Daoy (cell line): ENCODE results near the gene TMEM178A. TPM values are rescaled to one million over a fixed set of nuclear protein-coding genes. Genes with fewer than 3 reads are reported as not detected.
"Not testable (repeated sequence)": the region's sequence is repeated elsewhere in the genome, so short reads cannot be mapped to it uniquely, and the experiment has no call there.

ENCODE experiments used
- DNase-seq: peaks from one replicate; pipeline ENCODE4 v3.0.0-alpha.2; 2015; ENCODE audit warnings: low read depth
- total RNA-seq: library from RNA; depleted of rRNA; stranded (reverse); fragments of >200 nt; shearing (Covaris generic); gene quantifications from 2 replicates; pipeline ENCODE4 v1.2.3, GENCODE V29; 2014; rRNA removed

Gene TMEM178A
- total RNA-seq: 1.3 and 1.4 TPM in 2 replicates

GRCh38 chr2:39665811-39666490 lies at the start of gene TMEM178A:
TSS of gene TMEM178A (plus strand) at chr2:39665917. CDS start at chr2:39665975, 58 bp downstream.
- peak; percentile 35 for DNase-seq

GRCh38 chr2:39618236-39618635 lies 47.5 kb upstream of the TMEM178A start:
- no peak for DNase-seq

GRCh38 chr2:39618736-39619135 lies 47.0 kb upstream of the TMEM178A start:
- DNase-seq: no peak

DNA sequence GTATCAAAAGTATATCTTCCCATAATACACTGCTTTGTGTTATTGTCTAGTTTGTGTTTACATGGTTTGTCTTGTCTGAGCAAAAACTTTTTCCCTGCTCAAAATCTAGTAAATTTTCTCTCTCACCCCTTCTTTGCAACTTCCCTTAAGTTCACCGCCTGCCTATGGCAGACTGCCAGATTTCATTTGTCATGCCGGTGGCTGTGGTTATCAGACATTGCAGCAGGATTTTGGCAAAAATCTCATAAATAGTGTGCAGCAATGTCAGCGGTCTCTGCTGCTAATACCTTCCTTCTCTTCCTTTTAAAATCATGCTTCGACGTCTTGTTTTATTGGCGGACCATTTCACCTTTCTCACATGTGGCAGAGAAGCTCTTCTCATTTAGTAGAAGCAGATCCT lies 45.6 kb upstream of the TMEM178A start:
- peak; percentile 86 for DNase-seq

DNA sequence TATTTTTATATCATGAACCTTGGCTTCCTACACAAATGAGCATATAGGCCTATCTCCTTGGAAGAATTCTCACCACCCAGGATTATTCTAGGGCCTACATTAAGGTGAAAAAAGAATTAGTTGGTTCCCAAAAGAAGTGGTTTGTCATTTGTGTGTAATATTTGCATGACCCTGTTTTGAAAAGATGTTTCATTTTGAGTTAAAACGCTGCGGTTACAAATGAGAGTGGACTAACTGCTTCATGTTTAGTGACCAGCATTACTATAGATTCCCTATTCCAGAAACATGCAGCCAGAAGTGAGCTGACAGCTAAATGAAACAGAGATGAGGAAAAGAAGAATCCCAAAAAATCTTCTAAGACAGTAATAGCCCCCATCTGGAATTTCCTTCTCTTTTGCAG lies 44.1 kb upstream of the TMEM178A start:
- no peak for DNase-seq

DNA sequence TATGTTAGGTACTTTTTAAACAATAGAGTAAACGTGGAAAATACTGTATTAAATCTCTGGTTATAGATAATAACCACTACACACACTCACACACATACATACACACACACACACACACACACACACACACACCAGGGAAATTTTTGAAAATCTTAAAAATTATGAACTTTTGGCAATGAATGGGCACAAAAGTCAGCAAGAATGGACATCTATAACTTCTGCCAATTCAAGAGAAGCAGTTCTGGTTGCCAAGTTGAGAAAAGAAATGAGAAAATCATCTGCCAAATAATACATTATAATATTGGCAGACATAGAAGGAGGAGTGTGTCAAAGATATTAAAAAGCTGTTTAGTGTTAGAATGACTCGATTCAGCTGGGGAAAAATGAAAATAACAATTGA lies 42.9 kb upstream of the TMEM178A start:
- DNase-seq: no peak

DNA sequence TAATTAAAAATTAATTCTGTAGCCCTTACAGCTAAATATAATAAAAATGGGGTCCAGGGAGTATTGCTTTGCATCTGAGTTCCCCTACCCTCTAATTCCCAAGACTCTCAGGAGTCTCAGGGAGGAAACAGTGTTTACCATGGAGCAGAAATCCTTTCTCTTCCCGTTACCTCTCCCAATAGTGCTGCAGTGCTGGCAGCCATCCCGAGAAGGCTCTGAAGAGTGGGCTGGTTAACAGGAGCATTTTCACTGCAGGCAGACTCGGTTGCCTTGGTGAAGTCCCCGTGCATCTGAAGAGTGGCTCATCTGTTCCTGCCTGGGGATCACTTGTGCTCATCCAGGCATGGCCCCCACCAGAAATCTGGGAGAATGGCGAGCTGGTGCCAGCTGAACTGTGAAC lies 41.8 kb upstream of the TMEM178A start:
- DNase-seq: no peak

GRCh38 chr2:39625193-39625926 lies 40.4 kb upstream of the TMEM178A start:
- no peak for DNase-seq

GRCh38 chr2:39625927-39626270 lies 39.8 kb upstream of the TMEM178A start:
- no peak for DNase-seq

DNA sequence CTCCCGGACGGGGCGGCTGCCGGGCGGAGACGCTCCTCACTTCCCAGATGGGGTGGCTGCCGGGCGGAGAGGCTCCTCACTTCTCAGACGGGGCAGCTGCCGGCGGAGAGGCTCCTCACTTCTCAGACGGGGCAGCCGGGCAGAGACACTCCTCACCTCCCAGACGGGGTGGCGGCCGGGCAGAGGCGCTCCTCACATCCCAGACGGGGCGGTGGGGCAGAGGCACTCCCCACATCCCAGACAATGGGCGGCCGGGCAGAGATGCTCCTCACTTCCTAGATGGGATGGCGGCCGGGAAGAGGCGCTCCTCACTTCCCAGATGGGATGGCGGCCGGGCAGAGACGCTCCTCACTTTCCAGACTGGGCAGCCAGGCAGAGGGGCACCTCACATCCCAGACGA lies 37.4 kb upstream of the TMEM178A start:
- DNase-seq: not testable (repeated sequence)

DNA sequence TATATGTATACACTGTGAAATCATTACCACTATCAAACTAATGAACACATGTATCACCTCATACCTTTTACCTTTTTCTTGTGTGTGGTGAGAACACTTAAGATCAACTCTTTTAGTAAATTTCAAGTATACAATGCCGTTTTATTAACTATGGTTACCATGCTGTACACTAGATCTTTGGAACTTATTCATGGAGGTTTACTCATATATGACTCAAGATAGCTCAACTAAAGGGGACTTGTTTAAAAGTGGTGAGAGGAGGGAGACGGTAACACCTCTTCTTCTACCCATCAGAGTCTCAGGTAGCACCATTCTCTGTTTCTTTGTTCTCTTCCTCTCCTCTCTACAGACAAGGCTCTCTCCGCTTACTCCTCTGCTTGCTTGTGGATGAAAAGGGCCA lies 36.1 kb upstream of the TMEM178A start:
- no peak for DNase-seq

DNA sequence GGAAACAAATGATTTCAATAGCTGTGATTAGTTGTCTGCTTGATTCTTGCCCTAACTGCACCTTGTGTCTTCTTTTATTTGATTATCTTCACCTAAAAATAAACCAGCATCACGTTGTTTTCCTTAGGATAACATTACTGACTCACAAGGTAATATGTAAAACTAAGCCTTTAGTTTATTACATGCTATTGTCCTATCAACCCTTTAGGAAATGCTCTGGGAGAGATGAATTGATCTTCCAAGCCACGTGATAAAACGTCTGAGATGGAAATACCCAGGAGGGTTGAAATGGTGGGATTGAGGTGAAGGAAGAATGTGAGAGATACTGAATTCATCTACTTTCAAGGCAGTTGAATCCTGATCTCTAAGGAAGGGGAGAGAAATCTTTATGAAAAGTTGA lies 34.5 kb upstream of the TMEM178A start:
- DNase-seq: peak; percentile 11

GRCh38 chr2:39631718-39632117 lies 34.0 kb upstream of the TMEM178A start:
- peak; percentile 95 for DNase-seq

DNA sequence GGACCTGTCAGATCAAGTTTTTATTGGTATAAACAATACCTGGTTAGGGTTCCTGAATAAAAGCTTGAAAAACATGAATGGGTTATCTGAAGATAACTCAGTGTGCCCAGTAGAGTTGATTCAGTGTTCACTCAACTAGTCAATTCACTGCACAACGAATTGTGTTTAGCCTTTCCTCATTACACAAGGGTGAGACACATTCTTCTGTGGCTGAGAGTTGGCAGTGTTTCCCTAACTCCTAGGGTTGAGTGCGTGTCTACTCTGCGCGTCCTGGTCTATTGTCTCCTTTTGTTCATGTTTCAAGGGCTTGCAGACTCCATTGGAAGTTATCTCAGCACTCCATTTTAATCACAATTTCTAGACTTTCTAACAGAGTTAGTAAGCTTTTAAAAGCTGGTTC lies 32.8 kb upstream of the TMEM178A start:
- DNase-seq: peak; percentile 85

- DNase-seq: no peak
Measured at GRCh38 chr2:39636306-39636705, 29.4 kb upstream of the TMEM178A start.

GRCh38 chr2:39638581-39638980 lies 27.1 kb upstream of the TMEM178A start:
- DNase-seq: no peak

DNA sequence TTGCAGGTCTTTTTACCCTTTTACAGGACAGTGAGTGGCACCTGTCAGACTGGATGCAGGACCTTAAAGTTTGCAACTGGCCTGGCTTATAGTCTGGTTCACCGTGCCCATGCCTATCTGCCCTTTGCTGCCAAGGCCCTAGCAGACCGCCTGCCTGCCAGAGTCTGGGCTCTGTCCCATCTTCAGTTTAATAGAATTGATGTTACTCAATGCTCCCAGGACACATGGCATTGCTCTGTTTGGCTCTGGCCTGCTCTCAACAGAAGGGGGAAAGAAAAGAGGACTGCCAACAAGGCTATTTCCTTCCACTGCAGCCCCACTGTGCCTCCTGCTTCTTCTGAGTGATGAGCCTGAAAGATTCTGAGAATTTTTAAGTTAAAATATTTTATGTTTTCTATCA lies 25.6 kb upstream of the TMEM178A start:
- DNase-seq: no peak

GRCh38 chr2:39640681-39641080 lies 25.0 kb upstream of the TMEM178A start:
- no peak for DNase-seq

GRCh38 chr2:39641635-39642034 lies 24.1 kb upstream of the TMEM178A start:
- no peak for DNase-seq

DNA sequence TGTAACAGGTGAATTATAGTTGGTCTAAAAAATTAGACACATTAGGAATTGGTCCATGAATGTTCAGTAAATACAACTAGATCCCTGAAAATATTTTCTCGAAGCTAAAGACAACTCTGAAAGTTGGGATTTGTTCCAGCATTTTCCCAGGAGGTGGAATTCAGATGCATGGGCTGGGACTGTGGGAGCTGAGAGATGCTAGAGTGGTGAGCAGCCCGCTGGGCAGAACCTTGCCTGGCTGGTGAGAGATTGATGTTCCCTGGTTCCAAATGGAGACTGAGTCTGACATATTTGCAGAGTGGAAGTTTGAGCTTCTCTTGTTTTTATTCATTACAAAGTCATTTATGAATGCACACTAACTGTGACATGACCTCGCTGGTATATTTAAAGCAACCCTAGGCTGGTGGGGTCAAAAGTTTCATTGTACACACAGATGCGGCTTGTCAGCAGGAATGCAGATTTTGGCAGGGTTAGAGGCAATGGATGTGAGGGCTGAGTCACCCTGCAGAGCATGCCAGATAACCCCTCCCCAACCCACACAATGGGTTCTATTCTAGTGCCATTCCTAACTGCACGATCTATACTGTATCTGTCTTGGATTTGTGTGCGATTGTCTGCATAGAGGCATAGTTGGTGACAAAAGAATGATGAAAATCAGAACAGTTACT lies 23.5 kb upstream of the TMEM178A start:
- DNase-seq: peak; percentile 91

GRCh38 chr2:39645826-39646225 lies 19.9 kb upstream of the TMEM178A start:
- DNase-seq: no peak

- no peak for DNase-seq
Measured at GRCh38 chr2:39646267-39646666, 19.4 kb upstream of the TMEM178A start.
